GM18511 (cell line): ENCODE results near the gene ORM1.

Experiments used
- ATAC-seq: cut with Tn5 transposase; IDR thresholded peaks from one replicate; pipeline ENCODE4 v1.9.1; 2021; ENCODE audit warnings: mild to moderate bottlenecking, moderate library complexity; ENCODE audit not compliant: unreplicated experiment

ORM1 gene

DNA sequence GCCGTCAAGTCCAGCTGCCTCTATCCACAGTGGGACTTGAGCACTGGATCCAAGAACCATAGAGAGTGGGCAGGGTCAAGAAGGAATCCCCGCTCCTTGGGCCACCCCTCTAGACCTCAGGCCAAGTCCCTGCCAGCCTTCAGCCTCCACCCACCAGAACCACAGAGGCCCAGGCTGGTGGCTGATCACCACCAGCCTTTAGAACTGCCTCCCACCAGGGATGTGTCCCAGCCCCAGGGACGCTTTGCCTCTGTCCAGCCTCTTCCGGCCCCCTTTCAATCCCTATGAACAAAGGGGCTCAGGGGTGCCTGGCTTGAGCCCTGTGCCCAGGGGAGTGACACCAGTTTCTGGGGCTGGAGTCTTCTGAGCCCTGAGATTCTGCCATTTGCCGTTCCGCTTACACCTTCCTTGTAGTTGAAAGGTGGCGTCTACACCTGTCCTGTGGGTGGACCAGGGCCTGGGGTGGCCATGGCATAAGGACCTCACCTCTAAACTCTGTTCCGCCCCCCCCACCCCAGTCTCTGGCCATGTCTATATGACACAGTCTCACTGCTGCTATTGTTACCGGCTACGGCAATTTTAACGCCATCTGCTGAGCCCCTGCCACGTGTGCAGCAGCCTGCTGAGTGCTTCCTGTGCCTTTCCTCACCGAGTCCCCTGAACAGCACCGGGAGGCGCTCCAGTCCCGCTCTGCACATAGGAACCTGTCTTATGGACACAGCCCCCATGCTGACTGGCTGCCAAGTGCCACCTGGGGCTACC lies 35.7 kb upstream of the ORM1 start:
- ATAC-seq, result no peak

DNA sequence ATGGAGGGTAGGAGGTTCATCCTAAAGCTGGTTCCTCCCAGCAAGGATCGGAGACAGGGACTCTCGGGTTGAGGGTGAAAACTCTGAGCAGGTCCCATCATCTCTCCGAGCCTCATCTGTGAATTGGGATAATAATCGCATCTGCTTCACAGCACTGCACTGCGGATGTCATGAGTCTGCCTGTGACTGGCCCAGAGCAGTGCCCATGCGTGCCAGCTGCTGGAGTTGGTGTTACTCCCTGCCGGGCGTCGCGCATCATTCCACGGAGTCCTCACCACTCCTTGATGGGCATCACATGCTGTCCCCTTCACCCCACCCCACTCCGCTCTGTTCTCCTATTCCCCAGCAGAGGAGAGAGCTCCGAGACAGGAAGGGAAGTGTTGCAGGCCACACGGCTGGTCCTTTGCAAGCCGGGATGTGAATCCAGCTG lies 35.1 kb upstream of the ORM1 start:
- no peak for ATAC-seq

- ATAC-seq, result no peak
Measured at GRCh38 chr9:114288193-114289091, 34.5 kb upstream of the ORM1 start.

DNA sequence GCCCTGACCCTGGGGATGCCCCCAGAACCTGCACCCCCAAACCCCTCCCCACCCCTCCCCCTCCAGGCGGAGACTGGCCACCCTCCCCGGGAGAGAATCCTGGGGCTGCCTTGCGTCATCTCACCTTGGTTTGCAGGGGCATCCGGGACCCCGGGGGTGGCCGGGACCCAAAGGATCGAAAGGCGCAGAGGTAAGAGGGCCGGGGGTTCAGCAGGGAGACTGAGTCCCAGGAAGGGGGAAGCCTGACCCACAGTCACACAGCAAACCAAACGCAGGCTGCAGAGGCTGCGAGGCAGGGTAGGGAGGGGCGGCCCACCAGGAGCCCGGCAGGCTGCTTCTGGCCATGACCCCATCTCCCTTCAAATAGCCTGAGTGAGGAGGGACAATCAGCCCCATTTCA lies 33.8 kb upstream of the ORM1 start:
- ATAC-seq, result no peak

DNA sequence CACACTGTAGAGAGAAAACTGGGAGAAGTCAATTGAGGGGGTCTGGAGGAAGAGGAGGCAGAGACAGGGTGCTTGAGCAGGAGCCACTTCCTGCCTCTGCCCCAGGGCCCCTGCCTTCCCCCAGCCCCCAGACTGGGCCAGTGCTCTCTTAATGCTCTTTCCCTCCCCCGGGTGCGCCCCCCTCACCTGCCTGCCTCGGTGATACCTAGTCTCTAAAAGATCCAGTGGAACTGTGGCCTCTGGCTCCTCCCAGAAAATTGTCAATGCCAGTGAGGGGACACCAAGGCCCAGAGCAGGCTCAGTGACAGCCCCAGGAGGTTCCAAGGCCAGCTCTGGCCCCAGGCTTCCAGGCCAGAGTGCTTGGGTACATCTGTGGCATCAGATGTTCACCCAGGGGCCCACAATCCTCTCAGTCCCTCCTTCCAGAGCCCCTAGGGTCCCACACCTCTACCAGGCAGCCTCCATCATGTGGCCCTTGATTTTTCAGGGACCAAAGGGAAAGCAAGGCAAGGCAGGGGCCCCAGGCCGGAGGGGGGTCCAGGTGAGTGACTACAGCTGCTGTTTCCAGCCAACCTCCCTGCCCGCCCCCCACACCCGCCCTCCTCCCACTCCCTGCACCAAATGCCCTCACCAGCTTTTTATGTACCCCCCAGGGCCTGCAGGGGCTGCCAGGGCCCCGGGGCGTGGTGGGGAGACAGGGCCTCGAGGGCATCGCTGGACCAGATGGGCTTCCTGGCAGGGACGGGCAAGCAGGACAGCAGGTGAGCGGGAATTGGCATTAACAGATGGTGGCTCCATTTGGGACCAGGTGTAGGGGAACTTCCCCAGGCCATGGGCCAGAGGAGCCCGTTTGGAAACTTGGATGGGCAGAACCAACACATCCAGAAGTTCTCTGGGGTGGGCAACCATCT lies 33.1 kb upstream of the ORM1 start:
- no peak for ATAC-seq

GRCh38 chr9:114290561-114290986 lies 32.3 kb upstream of the ORM1 start:
- no peak for ATAC-seq

- no peak for ATAC-seq
Measured at GRCh38 chr9:114291064-114291474, 31.8 kb upstream of the ORM1 start.

DNA sequence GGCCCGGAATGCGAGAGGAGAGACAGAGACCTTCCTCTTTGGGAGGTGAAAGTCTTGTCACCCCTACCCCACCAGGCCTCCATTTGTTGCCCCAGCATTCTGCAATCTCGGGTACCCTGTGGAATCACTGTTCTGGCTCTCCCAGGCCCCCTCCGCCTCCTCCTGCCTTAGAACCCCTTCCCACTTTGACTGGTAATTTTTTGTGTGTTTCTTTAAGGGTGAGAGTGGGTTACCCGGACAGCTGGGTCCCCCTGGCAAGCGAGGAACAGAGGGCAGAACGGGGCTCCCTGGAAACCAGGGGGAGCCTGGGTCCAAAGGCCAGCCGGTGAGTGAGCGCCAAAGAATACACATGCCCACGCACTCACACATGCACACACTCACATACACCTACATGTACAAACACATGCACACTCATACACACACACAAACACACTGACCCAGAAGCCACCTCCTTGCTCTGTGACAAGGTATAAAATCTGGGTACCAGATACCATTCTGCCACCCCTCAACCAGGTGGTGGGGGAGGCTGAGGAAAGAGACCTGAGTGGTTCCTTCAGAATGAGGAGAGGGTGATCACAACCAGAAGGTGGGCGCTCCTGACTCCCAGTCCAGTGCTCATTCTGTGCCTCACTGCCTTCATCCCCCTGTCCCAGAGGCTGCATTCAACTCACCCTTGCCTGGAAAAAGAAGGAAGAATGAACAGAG lies 30.9 kb upstream of the ORM1 start:
- no peak for ATAC-seq

GRCh38 chr9:114294664-114295063 lies 28.2 kb upstream of the ORM1 start:
- ATAC-seq, result no peak

GRCh38 chr9:114296338-114296737 lies 26.6 kb upstream of the ORM1 start:
- ATAC-seq, result no peak

- no peak for ATAC-seq
Measured at GRCh38 chr9:114299286-114300152, 23.4 kb upstream of the ORM1 start.

- ATAC-seq, result no peak
Measured at GRCh38 chr9:114300153-114300845, 22.6 kb upstream of the ORM1 start.

DNA sequence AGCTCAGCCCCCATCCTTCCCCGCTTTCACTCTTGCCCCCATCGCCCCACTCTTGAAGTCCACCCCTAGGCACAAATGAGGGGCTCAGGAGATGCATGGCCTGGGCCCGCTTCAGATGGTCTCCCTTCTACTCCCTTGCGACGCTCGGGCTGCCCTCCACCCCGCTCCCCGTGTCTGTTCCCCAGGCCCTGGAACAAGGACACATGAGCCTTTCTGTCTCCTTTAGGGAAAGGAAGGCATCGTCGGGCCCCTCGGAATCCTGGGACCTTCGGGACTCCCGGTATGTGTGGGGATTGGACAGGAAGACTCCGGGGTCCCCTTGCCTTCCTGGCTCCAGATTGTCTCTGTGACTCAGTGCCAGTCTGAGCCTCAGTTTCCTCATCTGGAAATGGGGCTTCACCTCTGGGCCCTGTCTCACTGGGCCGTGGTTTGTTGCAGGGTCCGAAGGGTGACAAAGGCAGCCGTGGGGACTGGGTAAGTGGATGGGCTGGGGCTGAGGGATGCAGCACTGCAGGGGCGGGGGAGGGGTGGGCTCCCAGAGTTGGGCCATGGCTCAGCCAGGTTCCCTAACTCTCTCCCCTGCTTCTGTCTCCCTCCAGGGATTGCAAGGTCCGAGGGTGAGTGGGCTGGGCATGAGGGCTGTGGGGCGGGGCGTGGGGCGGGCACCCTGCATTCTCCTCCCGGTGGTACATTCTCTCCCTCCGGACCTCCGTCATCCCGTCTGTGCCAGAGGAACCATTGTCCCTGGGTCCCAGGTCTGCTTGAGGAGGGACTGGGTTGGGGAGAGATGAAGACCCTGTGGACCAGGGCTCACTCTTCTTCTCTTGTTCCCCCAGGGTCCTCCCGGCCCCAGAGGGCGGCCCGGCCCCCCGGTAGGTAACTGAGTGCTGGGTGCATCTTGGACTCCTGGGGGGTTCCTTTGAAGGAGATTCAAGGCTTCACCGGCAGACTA lies 21.8 kb upstream of the ORM1 start:
- no peak for ATAC-seq

DNA sequence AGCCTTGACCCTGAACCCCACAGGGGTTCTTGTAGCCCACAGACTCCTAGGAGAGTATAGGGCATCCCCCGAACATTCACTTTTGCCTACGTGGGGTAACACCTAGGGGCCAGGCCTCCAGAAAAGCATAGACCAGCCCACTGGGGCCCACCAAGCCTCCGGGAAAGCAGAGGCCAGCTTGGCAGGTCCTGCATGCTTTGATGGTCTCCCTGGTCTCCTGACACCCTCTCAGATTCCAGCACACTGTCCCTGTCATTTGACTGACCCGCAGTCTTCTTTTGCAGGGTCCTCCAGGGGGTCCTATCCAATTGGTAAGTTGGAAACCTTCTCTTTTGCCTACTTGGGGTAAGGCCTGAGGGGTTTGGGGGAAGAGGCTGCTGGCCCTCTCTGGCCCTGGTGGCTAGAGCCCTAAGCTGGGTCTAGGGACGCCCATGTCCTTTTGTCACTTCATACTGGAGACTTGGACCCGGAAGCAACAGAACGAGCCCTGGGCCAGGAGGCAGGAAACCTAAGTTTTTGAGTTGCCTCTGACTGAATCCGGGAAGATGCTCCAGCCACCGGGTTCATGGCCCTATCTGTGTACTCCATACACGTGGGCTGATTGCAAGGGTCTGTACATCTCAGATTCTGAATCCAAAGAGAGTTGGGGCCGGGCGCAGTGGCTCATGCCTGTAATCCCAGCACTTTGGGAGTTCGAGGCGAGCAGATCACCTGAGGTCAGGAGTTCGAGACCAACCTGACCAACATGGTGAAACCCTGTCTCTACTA lies 20.9 kb upstream of the ORM1 start:
- no peak for ATAC-seq

DNA sequence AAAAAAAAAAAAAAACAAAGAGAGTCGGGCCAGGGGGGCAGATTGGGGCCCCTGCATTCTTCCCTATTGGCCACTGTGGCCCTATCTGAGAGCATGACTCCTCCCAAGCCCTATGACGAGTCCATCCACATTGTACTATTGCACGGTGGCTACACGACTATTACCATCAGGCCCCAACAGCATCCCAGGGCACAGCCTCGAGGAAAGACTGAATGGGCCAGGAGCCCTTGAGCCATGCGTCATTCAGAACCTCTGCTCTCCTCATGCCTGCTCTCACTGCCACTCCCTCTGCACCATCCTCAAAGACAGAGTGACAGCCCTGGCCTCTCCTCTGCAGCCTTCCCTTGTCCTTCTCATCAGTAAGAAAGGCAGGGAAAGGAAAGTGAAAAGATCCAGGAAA lies 20.2 kb upstream of the ORM1 start:
- no peak for ATAC-seq

GRCh38 chr9:114303571-114303970 lies 19.3 kb upstream of the ORM1 start:
- ATAC-seq, result no peak

- no peak for ATAC-seq
Measured at GRCh38 chr9:114303977-114304376, 18.9 kb upstream of the ORM1 start.
